Prostate gland (tissue), 2 donors: ENCODE data around the gene TMC1. TPM values are rescaled to one million over a fixed set of nuclear protein-coding genes. Genes with fewer than 3 reads are reported as not detected.
"Not testable (repeated sequence)": the region's sequence is repeated elsewhere in the genome, so short reads cannot be mapped to it uniquely, and the experiment has no call there.

Experiments
- DNase-seq: peaks from one replicate; pipeline ENCODE4 v3.0.0-alpha.2; 2019; ENCODE audit warnings: low spot score
- H3K27ac ChIP-seq, 2 donors: fragments of 200-600 bp; sonication (generic); 2 replicates each; pipeline ENCODE4 v1.5.1; 2017 to 2019
- H3K27me3 ChIP-seq: fragments of 200-600 bp; sonication (generic); replicated peaks from 2 replicates; pipeline ENCODE4 v1.5.1; 2019; ENCODE audit not compliant: insufficient read depth
- H3K36me3 ChIP-seq, 2 donors: fragments of 200-600 bp; sonication (generic); 1 replicate in 1 of 2; 2 replicates in 1 of 2; pipeline versions ENCODE4 v1.5.1 to v1.8.1; 2017 to 2019
- H3K4me1 ChIP-seq: fragments of 200-600 bp; sonication (generic); replicated peaks from 2 replicates; pipeline ENCODE4 v1.5.1; 2019
- H3K4me3 ChIP-seq, 2 donors: fragments of 200-600 bp; sonication (generic); 2 replicates each; pipeline ENCODE4 v1.5.1; 2017 to 2019
- H3K9me3 ChIP-seq: fragments of 200-600 bp; sonication (generic); 2 replicates; pipeline ENCODE4 v1.5.1; 2017
- POLR2A ChIP-seq: fragments of 450-650 bp; IDR thresholded peaks from one replicate; pipeline ENCODE4 v1.6.1; 2016; ENCODE audit warnings: antibody characterized with exemption, mild to moderate bottlenecking
- POLR2AphosphoS5 ChIP-seq: sonication (generic); formaldehyde crosslinking; IDR thresholded peaks from one replicate; pipeline ENCODE4 v1.6.1; 2017; ENCODE audit warnings: antibody characterized with exemption
- WGBS: methylation state at CpG from one replicate; pipeline ENCODE4 v1.1.5; 2018; 5-methylcytosine and 5-hydroxymethylcytosine counted together
- intact Hi-C: fragments of 100-400 bp; cut with DNase I; formaldehyde crosslinking; loops from one replicate; pipeline ENCODE4 v1.14.2; 2022
- total RNA-seq, 2 donors: library from RNA; depleted of rRNA; stranded (reverse); fragments of >200 nt; gene quantifications; one replicate each; pipeline ENCODE4 v1.1.0, GENCODE V29; 2016
- TF ChIP-seq, protein P1 (sequence below), 4 experiments: fragments of 200-600 bp in 2 of 4; fragments of 450-650 bp in 2 of 4; sonication (generic) in 2 of 4; IDR thresholded peaks; 1 replicate in 3 of 4; 2 replicates in 1 of 4; pipeline ENCODE4 v1.5.1; 2016 to 2019; ENCODE audit warnings: antibody characterized with exemption in 4 of 4, mild to moderate bottlenecking in 2 of 4, moderate library complexity in 2 of 4

The TMC1 gene
- total RNA-seq, 2 donors from 2014 or later: 3.0 to 5.3 TPM

- no peaks in the 10 kb centered on the region for H3K27me3 ChIP-seq
- H3K4me1 ChIP-seq: no peaks in the 10 kb centered on the region
- DNase-seq: no peak
- no peaks in the 10 kb centered on the region for H3K36me3 ChIP-seq
- H3K4me3 ChIP-seq: no peak overlapping the region
- TF ChIP-seq POLR2A (no peak), POLR2AphosphoS5 (no peak)
- TF ChIP-seq, protein P1, sequence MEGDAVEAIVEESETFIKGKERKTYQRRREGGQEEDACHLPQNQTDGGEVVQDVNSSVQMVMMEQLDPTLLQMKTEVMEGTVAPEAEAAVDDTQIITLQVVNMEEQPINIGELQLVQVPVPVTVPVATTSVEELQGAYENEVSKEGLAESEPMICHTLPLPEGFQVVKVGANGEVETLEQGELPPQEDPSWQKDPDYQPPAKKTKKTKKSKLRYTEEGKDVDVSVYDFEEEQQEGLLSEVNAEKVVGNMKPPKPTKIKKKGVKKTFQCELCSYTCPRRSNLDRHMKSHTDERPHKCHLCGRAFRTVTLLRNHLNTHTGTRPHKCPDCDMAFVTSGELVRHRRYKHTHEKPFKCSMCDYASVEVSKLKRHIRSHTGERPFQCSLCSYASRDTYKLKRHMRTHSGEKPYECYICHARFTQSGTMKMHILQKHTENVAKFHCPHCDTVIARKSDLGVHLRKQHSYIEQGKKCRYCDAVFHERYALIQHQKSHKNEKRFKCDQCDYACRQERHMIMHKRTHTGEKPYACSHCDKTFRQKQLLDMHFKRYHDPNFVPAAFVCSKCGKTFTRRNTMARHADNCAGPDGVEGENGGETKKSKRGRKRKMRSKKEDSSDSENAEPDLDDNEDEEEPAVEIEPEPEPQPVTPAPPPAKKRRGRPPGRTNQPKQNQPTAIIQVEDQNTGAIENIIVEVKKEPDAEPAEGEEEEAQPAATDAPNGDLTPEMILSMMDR (IDR thresholded peaks at IDR 0.05): no peak
- H3K27ac ChIP-seq: no peak overlapping the region
- H3K9me3 ChIP-seq: no peaks in the 10 kb centered on the region
- WGBS: 82% methylated on average over 5 of the region's 5 CpGs
- intact Hi-C loops: loop anchor here (5.0 kb wide), 2 partner anchors 166 to 226 kb away; no protein-coding TSS in a partner anchor
These were observed 334.6 kb downstream of the TMC1 start for GRCh38 chr9:72855890-72856523.

DNA sequence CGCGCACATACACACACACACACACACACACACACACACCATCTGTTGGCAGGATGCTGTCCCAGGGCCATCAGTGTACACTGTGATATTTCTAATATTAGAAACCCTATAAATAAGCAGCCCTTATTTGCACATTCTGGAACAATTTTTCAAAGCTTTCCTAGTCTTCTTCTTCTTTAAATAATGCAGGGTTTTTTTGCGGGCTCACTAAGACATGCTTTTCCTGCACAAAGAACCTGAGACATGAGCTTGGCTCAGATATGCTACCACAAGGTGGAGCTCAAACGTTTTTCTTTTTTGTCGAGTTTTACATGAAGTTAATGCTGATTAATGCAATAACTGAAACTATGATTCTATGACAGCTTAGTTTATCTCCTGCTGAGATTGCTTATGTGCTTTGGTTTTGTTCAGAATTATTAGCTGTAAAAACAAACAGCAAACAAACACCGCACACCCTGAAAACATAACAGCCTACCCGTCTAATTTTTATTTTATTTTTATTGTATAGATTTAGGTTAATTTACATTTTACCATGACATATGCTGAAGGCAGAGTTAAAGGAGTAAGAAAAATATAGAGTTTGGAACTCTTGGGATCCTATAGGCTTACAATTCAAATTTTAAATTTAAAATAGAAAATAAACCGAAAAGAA is 335.7 kb downstream of the TMC1 start:
- no peaks in the 10 kb centered on the region for H3K9me3 ChIP-seq
- peak; percentile 7 for TF ChIP-seq POLR2AphosphoS5
- TF ChIP-seq, protein P1 (IDR thresholded peaks at IDR 0.05): peak; percentile 10 to 63 (median 58)
- no peak for TF ChIP-seq POLR2A
- intact Hi-C loops: loop anchor here (5.0 kb wide), 2 partner anchors 165 to 225 kb away; no protein-coding TSS in a partner anchor
- peak; percentile 27 for DNase-seq
- 46% methylated on average over 8 of the region's 8 CpGs for WGBS
- H3K27me3 ChIP-seq: no peaks in the 10 kb centered on the region
- H3K4me3 ChIP-seq: no peak overlapping the region
- no peaks in the 10 kb centered on the region for H3K4me1 ChIP-seq
- no peaks in the 10 kb centered on the region for H3K36me3 ChIP-seq
- no peak overlapping the region for H3K27ac ChIP-seq

GRCh38 chr9:72857624-72857996 is 336.2 kb downstream of the TMC1 start:
- DNase-seq: no peak
- H3K27me3 ChIP-seq: no peaks in the 10 kb centered on the region
- no peaks in the 10 kb centered on the region for H3K4me1 ChIP-seq
- TF ChIP-seq, protein P1 (IDR thresholded peaks at IDR 0.05): no peak
- TF ChIP-seq POLR2A (no peak), POLR2AphosphoS5 (no peak)
- 96% methylated on average over 2 of the region's 2 CpGs for WGBS
- no peak overlapping the region for H3K27ac ChIP-seq
- intact Hi-C loops: loop anchor here (5.0 kb wide), 2 partner anchors 165 to 225 kb away; no protein-coding TSS in a partner anchor
- H3K4me3 ChIP-seq: no peak overlapping the region
- H3K36me3 ChIP-seq: no peaks in the 10 kb centered on the region
- no peaks in the 10 kb centered on the region for H3K9me3 ChIP-seq

GRCh38 chr9:72858089-72858912 is 336.9 kb downstream of the TMC1 start:
- 52% methylated on average over 5 of the region's 5 CpGs for WGBS
- Histone ChIP-seq H3K27me3 (no peaks in the 10 kb centered on the region), H3K4me3 (no peak overlapping the region), H3K36me3 (no peaks in the 10 kb centered on the region), H3K9me3 (no peaks in the 10 kb centered on the region), H3K27ac (no peak overlapping the region), H3K4me1 (no peaks in the 10 kb centered on the region)
- TF ChIP-seq, protein P1 (IDR thresholded peaks at IDR 0.05): no peak
- no peak for TF ChIP-seq POLR2A
- no peak for TF ChIP-seq POLR2AphosphoS5
- intact Hi-C loops: loop anchor here (5.0 kb wide), 2 partner anchors 164 to 224 kb away; no protein-coding TSS in a partner anchor
- DNase-seq: no peak

DNA sequence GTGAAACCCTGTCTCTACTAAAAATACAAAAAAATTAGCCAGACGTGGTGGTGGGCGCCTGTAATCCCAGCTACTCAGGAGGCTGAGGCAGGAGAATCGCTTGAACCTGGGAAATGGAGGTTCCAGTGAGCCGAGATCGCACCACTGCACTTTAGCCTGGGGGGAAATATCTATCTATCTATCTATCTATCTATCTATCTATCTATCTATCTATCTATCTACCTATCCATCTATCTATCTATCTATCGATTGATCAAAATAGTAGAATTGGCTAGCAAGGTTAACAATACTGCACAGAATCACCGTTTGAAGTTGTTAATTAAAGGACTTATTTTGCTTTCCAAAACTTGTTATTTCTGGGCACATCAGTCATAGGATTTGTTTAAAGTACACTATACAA is 341.4 kb downstream of the TMC1 start:
- DNase-seq, H3K9me3 ChIP-seq, H3K27ac ChIP-seq, intact Hi-C loops, H3K36me3 ChIP-seq, H3K4me3 ChIP-seq, H3K4me1 ChIP-seq, H3K27me3 ChIP-seq: not testable (repeated sequence)
- 96% methylated on average over 7 of the region's 7 CpGs for WGBS
